HCT116 (cell line): Measurements from ENCODE around the gene B4GALNT4. TPM values are rescaled to one million over a fixed set of nuclear protein-coding genes. Genes with fewer than 3 reads are reported as not detected.

ENCODE experiments used
- ATAC-seq: fragments of 200-7000 bp; cut with Tn5 transposase; 2 replicates; pipeline ENCODE4 v1.9.1; 2020; ENCODE audit warnings: mild to moderate bottlenecking, moderate library complexity
- BruUV-seq: library from RNA; stranded (reverse); fragments of 400-500 nt; replicated peaks from 2 replicates; lab custom pipeline; 2021; lab: Mats Ljungman, UMichigan
- CTCF ChIA-PET: fragments of 300-600 bp; sonication (Branson Sonifier 250); formaldehyde crosslinking; loops from one replicate; lab custom pipeline; 2021; ENCODE audit warnings: antibody characterized with exemption; lab: Charles Lee
- POLR2A ChIA-PET: fragments of 300-600, 350-600 bp; sonication (Branson Sonifier 250); formaldehyde crosslinking; loops from one replicate; lab custom pipeline; 2021; ENCODE audit warnings: antibody characterized with exemption; lab: Charles Lee
- RAD21 ChIA-PET, 2 experiments: fragments of 300-600 bp; sonication (Branson Sonifier 250); formaldehyde crosslinking; loops; one replicate each; lab custom pipeline; 2023; ENCODE audit warnings: low total read pairs in 2 of 2; ENCODE audit not compliant: uncharacterized antibody in 2 of 2, unreplicated experiment in 2 of 2, low non-redundant PET in 1 of 2; lab: Charles Lee
- DNase-seq: peaks from one replicate; pipeline ENCODE4 v3.0.0-alpha.2; 2010; ENCODE audit warnings: low read depth, low spot score
- H2AFZ ChIP-seq: fragments of 200-600 bp; shearing (Covaris generic), sonication (generic); 2 replicates; pipeline ENCODE4 v1.6.1; 2017; ENCODE audit warnings: low read depth, mixed run types, mixed read lengths, antibody characterized with exemption, low read length; ENCODE audit not compliant: poor library complexity, severe bottlenecking
- H3K27ac ChIP-seq: 2 replicates; pipeline ENCODE4 v1.5.1; 2012; ENCODE audit warnings: low read depth, low read length
- H3K27me3 ChIP-seq: fragments of 200-600 bp; sonication (generic); 2 replicates; pipeline ENCODE4 v1.6.1; 2016; ENCODE audit warnings: mixed run types, low read length, mixed read lengths; ENCODE audit not compliant: insufficient read depth
- H3K36me3 ChIP-seq, 2 experiments: fragments of 200-500 bp in 1 of 2; fragments of 200-600 bp in 1 of 2; sonication (Bioruptor generic) in 1 of 2; sonication (generic) in 1 of 2; 2 replicates each; pipeline versions ENCODE4 v1.5.1 to v1.6.1; 2014 to 2016; ENCODE audit warnings: low read length in 2 of 2, inconsistent platforms in 1 of 2, mixed read lengths in 1 of 2, mixed run types in 1 of 2; ENCODE audit not compliant: insufficient read depth in 2 of 2, control insufficient read depth in 1 of 2
- H3K4me1 ChIP-seq, 2 experiments: fragments of 200-600 bp in 1 of 2; sonication (generic) in 1 of 2; 2 replicates each; pipeline versions ENCODE4 v1.5.1 to v1.6.1; 2012 to 2017; ENCODE audit warnings: low read length in 2 of 2, inconsistent platforms in 1 of 2, mild to moderate bottlenecking in 1 of 2, mixed read lengths in 1 of 2, mixed run types in 1 of 2, moderate library complexity in 1 of 2; ENCODE audit not compliant: insufficient read depth in 2 of 2, control insufficient read depth in 1 of 2
- H3K4me2 ChIP-seq: fragments of 200-600 bp; sonication (generic); 2 replicates; pipeline ENCODE4 v1.6.1; 2017; ENCODE audit warnings: mixed run types, low read length, mixed read lengths
- H3K4me3 ChIP-seq, 2 experiments: fragments of 200-600 bp in 1 of 2; sonication (generic) in 1 of 2; replicated peaks in 1 of 2; 2 replicates each; pipeline ENCODE4 v1.5.1; 2011 to 2016; ENCODE audit warnings: low read length in 2 of 2, control low read depth in 1 of 2, low read depth in 1 of 2, mild to moderate bottlenecking in 1 of 2, mixed read lengths in 1 of 2, mixed run types in 1 of 2
- H3K79me2 ChIP-seq: fragments of 200-600 bp; sonication (generic); 2 replicates; pipeline ENCODE4 v1.6.1; 2017; ENCODE audit warnings: mild to moderate bottlenecking, mixed run types, low read length, moderate library complexity, mixed read lengths; ENCODE audit not compliant: insufficient read depth
- H3K9ac ChIP-seq: fragments of 200-600 bp; sonication (generic); 2 replicates; pipeline ENCODE4 v1.6.1; 2016; ENCODE audit warnings: low read length, mixed read lengths
- H3K9me2 ChIP-seq: fragments of 200-600 bp; sonication (generic), shearing (Covaris generic); 2 replicates; pipeline ENCODE4 v1.6.1; 2017; ENCODE audit warnings: mixed run types, mild to moderate bottlenecking, moderate library complexity; ENCODE audit not compliant: insufficient read depth
- H3K9me3 ChIP-seq, 2 experiments: fragments of 200-500 bp in 1 of 2; fragments of 200-600 bp in 1 of 2; sonication (Bioruptor generic) in 1 of 2; sonication (generic) in 1 of 2; 2 replicates each; pipeline ENCODE4 v1.6.1; 2014 to 2017; ENCODE audit warnings: low read length in 2 of 2, mixed read lengths in 2 of 2, inconsistent platforms in 1 of 2, low read depth in 1 of 2, mild to moderate bottlenecking in 1 of 2, mixed run types in 1 of 2, moderate library complexity in 1 of 2; ENCODE audit not compliant: control insufficient read depth in 1 of 2, insufficient read depth in 1 of 2
- H4K20me1 ChIP-seq: fragments of 200-600 bp; sonication (generic), shearing (Covaris generic); 2 replicates; pipeline ENCODE4 v1.6.1; 2017; ENCODE audit warnings: mixed run types, mild to moderate bottlenecking, moderate library complexity; ENCODE audit not compliant: insufficient read depth
- ATF3 ChIP-seq: IDR thresholded peaks from 2 replicates; pipeline ENCODE4 v1.6.1; 2012
- EZH2 ChIP-seq: fragments of 200-600 bp; sonication (generic); IDR thresholded peaks from 2 replicates; pipeline ENCODE4 v1.6.1; 2017; ENCODE audit warnings: antibody characterized with exemption, mixed run types
- EZH2phosphoT487 ChIP-seq: fragments of 200-600 bp; IDR thresholded peaks from 2 replicates; pipeline ENCODE4 v1.6.1; 2018; ENCODE audit warnings: antibody characterized with exemption, borderline replicate concordance
- MAX ChIP-seq: IDR thresholded peaks from 2 replicates; pipeline ENCODE4 v1.6.1; 2012
- POLR2A ChIP-seq: IDR thresholded peaks from 2 replicates; pipeline ENCODE4 v1.7.0; 2011; ENCODE audit warnings: borderline replicate concordance; ENCODE audit not compliant: insufficient read depth, insufficient read length; ENCODE audit errors: extremely low read depth
- SIN3A ChIP-seq: IDR thresholded peaks from 2 replicates; pipeline ENCODE4 v1.6.1; 2012; ENCODE audit warnings: low read depth
- TCF7L2 ChIP-seq: IDR thresholded peaks from 2 replicates; pipeline ENCODE4 v1.7.0; 2011; ENCODE audit warnings: borderline replicate concordance, inconsistent platforms; ENCODE audit not compliant: insufficient read depth, insufficient read length; ENCODE audit errors: extremely low read depth
- ZBTB33 ChIP-seq: IDR thresholded peaks from 2 replicates; pipeline ENCODE4 v1.6.1; 2011; ENCODE audit warnings: mild to moderate bottlenecking, low read length, moderate library complexity; ENCODE audit not compliant: insufficient replicate concordance; ENCODE audit errors: extremely low read depth
- ZFX ChIP-seq: fragments of 450-650 bp; IDR thresholded peaks from 2 replicates; pipeline ENCODE4 v1.6.1; 2017
- intact Hi-C: fragments of 100-400 bp; cut with micrococcal nuclease; formaldehyde crosslinking; loops from 2 replicates; pipeline ENCODE4 v1.10.0; 2022
- total RNA-seq: library from RNA; stranded (reverse); gene quantifications from one replicate; pipeline ENCODE4 v1.2.1, GENCODE V29; 2021; ENCODE audit not compliant: unreplicated experiment

B4GALNT4 gene
- total RNA-seq, 1 experiment from 2014 or later: 54.3 TPM

GRCh38 chr11:395866-396265, 26.6 kb downstream of the B4GALNT4 start:
- no peak overlapping the region for H2AFZ ChIP-seq
- H3K36me3 ChIP-seq: peaks cover 7 to 36% of the 10 kb centered on the region in 2 experiments; a peak in 3 of 4 replicates
- peaks cover 37% of the 10 kb centered on the region for H3K79me2 ChIP-seq
- no peaks in the 10 kb centered on the region for H3K9me2 ChIP-seq
- DNase-seq (no peak), ATAC-seq (no peak)
- TF ChIP-seq TCF7L2 (no peak), EZH2phosphoT487 (no peak), ZFX (no peak), ZBTB33 (no peak), EZH2 (no peak), MAX (no peak), SIN3A (no peak), ATF3 (no peak), POLR2A (no peak)
- CTCF ChIA-PET: no interaction called here
- H3K4me2 ChIP-seq: peak overlapping the region; percentile 99
- H3K4me1 ChIP-seq: peaks cover 29 to 45% of the 10 kb centered on the region in 2 experiments
- no TSS peak for BruUV-seq
- H3K4me3 ChIP-seq: peak overlapping the region in 1 of 2 experiments; percentile 80; a peak in 1 of 4 replicates
- intact Hi-C loops: loop anchor here (2.0 to 10.0 kb wide), 2 partner anchors 91 to 111 kb away; partner anchors contain the start of genes IFITM2 and RNH1
- no peaks in the 10 kb centered on the region for H3K9me3 ChIP-seq
- RAD21 ChIA-PET: no interaction called here
- H4K20me1 ChIP-seq: no peaks in the 10 kb centered on the region
- POLR2A ChIA-PET: no interaction called here
- H3K27me3 ChIP-seq: no peaks in the 10 kb centered on the region
- H3K9ac ChIP-seq: 0 out of 2 replicates have a peak overlapping the region, but pooled peaks have one; percentile 88
- peak overlapping the region; percentile 98; the same call in 1 of the 2 replicates for H3K27ac ChIP-seq
